Measurements from ENCODE around the gene ADCY5. TPM values are rescaled to one million over a fixed set of nuclear protein-coding genes. Genes with fewer than 3 reads are reported as not detected.

The ADCY5 gene
- total RNA-seq, 1 experiment from 2014 or later = 0.49 TPM

- TF ChIP-seq ZBTB33 (IDR thresholded peaks at IDR 0.05; ENCODE audit: extremely low read depth, insufficient replicate concordance, low read length) (no peak), CEBPB (IDR thresholded peaks at IDR 0.05; ENCODE audit: low read depth) (no peak), EZH2phosphoT487 (IDR thresholded peaks at IDR 0.05; ENCODE audit: borderline replicate concordance) (no peak), SRF (IDR thresholded peaks at IDR 0.05; ENCODE audit: low read depth) (no peak), YY1 (IDR thresholded peaks at IDR 0.05; ENCODE audit: extremely low read depth, insufficient replicate concordance, low read depth, low read length) (no peak)
These were observed 138.7 kb downstream of the ADCY5 start (continued) for GRCh38 chr3:123310186-123310585.

GRCh38 chr3:123307064-123307463 lies 141.8 kb downstream of the ADCY5 start:
- ChIA-PET CTCF (interaction anchor here (0.6 to 1.3 kb wide), 4 partner anchors 19 to 255 kb away, joined by 3 to 5 read pairs (median 3); no protein-coding TSS in a partner anchor), POLR2A (no interaction called here), RAD21 (ENCODE audit: low non-redundant PET in 1 of 2, low total read pairs in 2 of 2, uncharacterized antibody in 2 of 2, unreplicated experiment in 2 of 2) (interaction anchor here in 1 of 2 experiments (0.6 kb wide), 1 partner anchor 513 kb away, joined by 3 read pairs; the partner anchor contains the start of gene HSPBAP1)
- DNase-seq (ENCODE audit: low read depth, low spot score) = no peak
- H3K4me3 ChIP-seq (replicated peaks in 1 of 2; ENCODE audit: low read depth in 1 of 2, low read length in 2 of 2) = no peak overlapping the region
- H3K9me2 ChIP-seq (ENCODE audit: insufficient read depth) = no peaks in the 10 kb centered on the region
- no TSS peak for BruUV-seq (replicated peaks)
- H3K36me3 ChIP-seq (ENCODE audit: control insufficient read depth in 1 of 2, insufficient read depth in 2 of 2, low read length in 2 of 2) = no peaks in the 10 kb centered on the region
- ATAC-seq = peak; percentile 24; the same call in 1 of the 2 replicates
- TF ChIP-seq CEBPB (IDR thresholded peaks at IDR 0.05; ENCODE audit: low read depth) (no peak), REST (IDR thresholded peaks at IDR 0.05; ENCODE audit: low read depth) (no peak), SIN3A (IDR thresholded peaks at IDR 0.05; ENCODE audit: low read depth) (no peak), ZFX (IDR thresholded peaks at IDR 0.05) (no peak), ATF3 (IDR thresholded peaks at IDR 0.05) (no peak), ZBTB33 (IDR thresholded peaks at IDR 0.05; ENCODE audit: extremely low read depth, insufficient replicate concordance, low read length) (no peak), MAX (IDR thresholded peaks at IDR 0.05) (no peak), SP1 (IDR thresholded peaks at IDR 0.05; ENCODE audit: low read depth) (no peak), RAD21 (IDR thresholded peaks at IDR 0.05; ENCODE audit: low read depth) (no peak), CTCF (IDR thresholded peaks at IDR 0.05 in 2 of 3, conservative IDR thresholded peaks at IDR 0.05 in 1 of 3; ENCODE audit: borderline replicate concordance in 1 of 3, insufficient read depth in 1 of 3, low read depth in 2 of 3, low read length in 2 of 3) (no peak), SRF (IDR thresholded peaks at IDR 0.05; ENCODE audit: low read depth) (no peak)
- intact Hi-C loops (cut with micrococcal nuclease) = no loop called here
- H3K4me2 ChIP-seq (ENCODE audit: low read length) = no peak overlapping the region
- H3K79me2 ChIP-seq (ENCODE audit: insufficient read depth, low read length) = no peaks in the 10 kb centered on the region
- H4K20me1 ChIP-seq (ENCODE audit: insufficient read depth) = no peaks in the 10 kb centered on the region
- peaks cover 6% of the 10 kb centered on the region; the same call in 1 of the 2 replicates for H3K27me3 ChIP-seq (ENCODE audit: insufficient read depth, low read length)
- no peak overlapping the region for H3K9ac ChIP-seq (ENCODE audit: low read length)
- H3K9me3 ChIP-seq (ENCODE audit: control insufficient read depth in 1 of 2, insufficient read depth in 1 of 2, low read depth in 1 of 2, low read length in 2 of 2) = no peaks in the 10 kb centered on the region
- no peak overlapping the region for H2AFZ ChIP-seq (ENCODE audit: low read depth, low read length, poor library complexity, severe bottlenecking)
- H3K4me1 ChIP-seq (ENCODE audit: control insufficient read depth in 1 of 2, insufficient read depth in 2 of 2, low read length in 2 of 2) = no peaks in the 10 kb centered on the region
- H3K27ac ChIP-seq (ENCODE audit: low read depth, low read length) = no peak overlapping the region
